HEK293 (cell line): ENCODE data around the gene DCUN1D2.
A peak's percentile ranks its signal among the peaks of the same experiment; 100 is the strongest.

Source experiments
- CTCF ChIA-PET: fragments of 350-600 bp; formaldehyde crosslinking; extraction: SDS; loops from one replicate; lab custom pipeline; 2021; ENCODE audit warnings: antibody characterized with exemption; lab: Yijun Ruan, JAX
- POLR2A ChIA-PET: fragments of 300-600 bp; formaldehyde crosslinking; extraction: SDS; loops from one replicate; lab custom pipeline; 2020; ENCODE audit warnings: antibody characterized with exemption, inconsistent platforms; lab: Yijun Ruan, JAX
- H3K27ac ChIP-seq: fragments of 200-500 bp; sonication (Bioruptor generic); 2 replicates; pipeline ENCODE4 v1.5.1; 2014; ENCODE audit warnings: low read depth, low read length, control low read depth, inconsistent platforms; ENCODE audit errors: extremely low read depth
- H3K36me3 ChIP-seq, 2 experiments: fragments of 200-500 bp in 1 of 2; sonication (Bioruptor generic) in 1 of 2; 1 replicate in 1 of 2; 2 replicates in 1 of 2; pipeline ENCODE4 v1.5.1; 2014 to 2017; ENCODE audit warnings: inconsistent platforms in 2 of 2, low read length in 2 of 2; ENCODE audit not compliant: control insufficient read depth in 2 of 2, insufficient read depth in 1 of 2
- H3K4me1 ChIP-seq: fragments of 200-500 bp; sonication (Bioruptor generic); 2 replicates; pipeline ENCODE4 v1.5.1; 2014; ENCODE audit warnings: mild to moderate bottlenecking, low read length, inconsistent platforms; ENCODE audit not compliant: control insufficient read depth, insufficient read depth
- H3K4me3 ChIP-seq: 2 replicates; pipeline ENCODE4 v1.5.1; 2011; ENCODE audit warnings: low read depth, mild to moderate bottlenecking, control low read depth, low read length, moderate library complexity
- H3K9me3 ChIP-seq: fragments of 200-500 bp; sonication (Bioruptor generic); 2 replicates; pipeline ENCODE4 v1.5.1; 2014; ENCODE audit warnings: low read depth, low read length, inconsistent platforms; ENCODE audit not compliant: control insufficient read depth, insufficient read depth
- OSR2 ChIP-seq: fragments of 450-650 bp; formaldehyde crosslinking; IDR thresholded peaks from 2 replicates; pipeline ENCODE4 v1.5.1; 2016; ENCODE audit warnings: missing biosample characterization, missing genetic modification characterization
- SCRT2 ChIP-seq: fragments of 450-650 bp; formaldehyde crosslinking; IDR thresholded peaks from 2 replicates; pipeline ENCODE4 v1.5.1; 2016; ENCODE audit warnings: missing biosample characterization, missing genetic modification characterization
- ZEB2 ChIP-seq: fragments of 450-650 bp; formaldehyde crosslinking; IDR thresholded peaks from 2 replicates; pipeline ENCODE4 v1.5.1; 2016; ENCODE audit warnings: missing biosample characterization, missing genetic modification characterization
- ZFHX2 ChIP-seq: fragments of 450-650 bp; formaldehyde crosslinking; conservative IDR thresholded peaks from 2 replicates; pipeline ENCODE4 v1.5.1; 2016; ENCODE audit warnings: missing biosample characterization, missing genetic modification characterization
- ZNF10 ChIP-seq: fragments of 450-650 bp; formaldehyde crosslinking; IDR thresholded peaks from 2 replicates; pipeline ENCODE4 v1.5.1; 2017; ENCODE audit warnings: missing biosample characterization, missing genetic modification characterization
- ZNF112 ChIP-seq: fragments of 450-650 bp; formaldehyde crosslinking; IDR thresholded peaks from 2 replicates; pipeline ENCODE4 v1.5.0; 2017; ENCODE audit warnings: missing biosample characterization, missing genetic modification characterization
- ZNF138 ChIP-seq: fragments of 450-650 bp; formaldehyde crosslinking; IDR thresholded peaks from 2 replicates; pipeline ENCODE4 v1.5.1; 2016; ENCODE audit warnings: missing biosample characterization, missing genetic modification characterization, borderline replicate concordance
- ZNF292 ChIP-seq: fragments of 450-650 bp; formaldehyde crosslinking; IDR thresholded peaks from 2 replicates; pipeline ENCODE4 v1.5.1; 2016; ENCODE audit warnings: low read depth, missing biosample characterization, missing genetic modification characterization, borderline replicate concordance
- ZNF600 ChIP-seq: fragments of 450-650 bp; formaldehyde crosslinking; IDR thresholded peaks from 2 replicates; pipeline ENCODE4 v1.5.1; 2016; ENCODE audit warnings: missing biosample characterization, missing genetic modification characterization
- ZNF76 ChIP-seq: fragments of 450-650 bp; formaldehyde crosslinking; IDR thresholded peaks from 2 replicates; pipeline ENCODE4; 2016; ENCODE audit warnings: low read depth, missing biosample characterization, missing genetic modification characterization, borderline replicate concordance
- ZNF792 ChIP-seq: fragments of 450-650 bp; formaldehyde crosslinking; IDR thresholded peaks from 2 replicates; pipeline ENCODE4 v1.5.1; 2016; ENCODE audit warnings: missing biosample characterization, missing genetic modification characterization
- ZNF830 ChIP-seq: fragments of 450-650 bp; IDR thresholded peaks from 2 replicates; pipeline ENCODE4 v1.5.0; 2018; ENCODE audit warnings: missing biosample characterization, missing genetic modification characterization, low read depth, mild to moderate bottlenecking, moderate library complexity
- ZSCAN30 ChIP-seq: fragments of 450-650 bp; IDR thresholded peaks from 2 replicates; pipeline ENCODE4 v1.5.1; 2018; ENCODE audit warnings: missing biosample characterization, mild to moderate bottlenecking, missing genetic modification characterization, moderate library complexity
- TF ChIP-seq, protein P1 (sequence below): fragments of 450-650 bp; formaldehyde crosslinking; IDR thresholded peaks from 2 replicates; pipeline ENCODE4 v1.5.1; 2016; ENCODE audit warnings: missing biosample characterization, missing genetic modification characterization
- TF ChIP-seq, protein P2 (sequence below): fragments of 450-650 bp; formaldehyde crosslinking; IDR thresholded peaks from 2 replicates; pipeline ENCODE4 v1.5.1; 2016; ENCODE audit warnings: missing biosample characterization, missing genetic modification characterization
- TF ChIP-seq, protein P3 (sequence below): fragments of 450-650 bp; formaldehyde crosslinking; IDR thresholded peaks from 2 replicates; pipeline ENCODE4 v1.5.1; 2016; ENCODE audit warnings: missing biosample characterization, missing genetic modification characterization
- TF ChIP-seq, protein P4 (sequence below): fragments of 450-650 bp; formaldehyde crosslinking; IDR thresholded peaks from 2 replicates; pipeline ENCODE4 v1.5.1; 2016; ENCODE audit warnings: missing biosample characterization, missing genetic modification characterization
- TF ChIP-seq, protein P5 (sequence below): fragments of 450-650 bp; formaldehyde crosslinking; IDR thresholded peaks from 2 replicates; pipeline ENCODE4 v1.5.1; 2017; ENCODE audit warnings: missing biosample characterization, missing genetic modification characterization

Gene DCUN1D2

DNA sequence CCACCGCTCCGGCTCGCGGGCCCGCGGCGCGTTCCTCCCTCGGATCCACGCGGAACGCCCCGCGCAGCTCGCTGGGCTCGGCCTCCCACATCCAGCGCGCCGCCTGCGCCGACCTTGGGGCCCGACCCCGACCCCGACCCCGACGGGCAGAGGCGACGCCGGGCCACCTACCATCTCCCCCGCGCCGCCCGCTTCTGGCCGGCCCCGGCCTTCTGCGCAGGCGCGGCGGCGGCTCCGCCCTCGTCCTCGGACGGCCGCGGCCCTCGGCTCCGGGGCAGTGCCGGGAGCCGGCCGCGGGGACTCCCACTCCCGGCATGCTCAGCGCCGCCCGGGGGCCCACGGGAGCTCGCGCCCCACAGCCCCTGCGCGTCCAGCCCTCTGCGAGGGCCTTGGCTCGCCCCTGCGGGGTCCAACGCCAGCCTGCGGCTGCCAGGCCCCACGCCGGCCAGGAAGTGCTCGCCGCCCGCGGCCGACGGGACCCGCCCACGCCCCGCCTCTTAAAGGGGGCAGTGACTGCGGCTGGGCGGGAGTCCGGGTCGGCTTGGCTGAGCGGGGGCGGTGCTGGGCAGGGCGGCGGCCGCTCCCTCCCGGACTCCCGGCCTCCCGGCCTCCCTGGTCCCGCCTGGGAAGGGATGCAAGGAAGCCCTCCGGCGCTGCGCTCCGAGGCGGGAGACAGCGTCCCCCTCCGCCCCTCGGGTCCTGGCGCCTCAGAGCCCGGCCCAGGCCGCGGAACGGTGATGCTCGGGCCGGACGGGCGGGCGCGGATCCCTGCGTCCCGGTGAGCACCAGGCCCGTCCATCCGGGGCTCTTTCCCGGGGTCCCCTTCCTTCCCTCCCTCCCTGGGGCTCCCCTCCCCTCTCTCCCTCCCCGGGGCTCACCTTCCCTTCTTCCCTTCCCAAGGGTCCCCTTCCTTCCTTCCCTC, at the start of gene DCUN1D2 (continued):
- TF ChIP-seq, protein P1, sequence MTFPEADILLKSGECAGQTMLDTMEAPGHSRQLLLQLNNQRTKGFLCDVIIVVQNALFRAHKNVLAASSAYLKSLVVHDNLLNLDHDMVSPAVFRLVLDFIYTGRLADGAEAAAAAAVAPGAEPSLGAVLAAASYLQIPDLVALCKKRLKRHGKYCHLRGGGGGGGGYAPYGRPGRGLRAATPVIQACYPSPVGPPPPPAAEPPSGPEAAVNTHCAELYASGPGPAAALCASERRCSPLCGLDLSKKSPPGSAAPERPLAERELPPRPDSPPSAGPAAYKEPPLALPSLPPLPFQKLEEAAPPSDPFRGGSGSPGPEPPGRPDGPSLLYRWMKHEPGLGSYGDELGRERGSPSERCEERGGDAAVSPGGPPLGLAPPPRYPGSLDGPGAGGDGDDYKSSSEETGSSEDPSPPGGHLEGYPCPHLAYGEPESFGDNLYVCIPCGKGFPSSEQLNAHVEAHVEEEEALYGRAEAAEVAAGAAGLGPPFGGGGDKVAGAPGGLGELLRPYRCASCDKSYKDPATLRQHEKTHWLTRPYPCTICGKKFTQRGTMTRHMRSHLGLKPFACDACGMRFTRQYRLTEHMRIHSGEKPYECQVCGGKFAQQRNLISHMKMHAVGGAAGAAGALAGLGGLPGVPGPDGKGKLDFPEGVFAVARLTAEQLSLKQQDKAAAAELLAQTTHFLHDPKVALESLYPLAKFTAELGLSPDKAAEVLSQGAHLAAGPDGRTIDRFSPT (tag by site-specific recombination): peak; percentile 56; the same call in 1 of the 2 replicates
- peak; percentile 68; the same call in 1 of the 2 replicates for TF ChIP-seq ZEB2 (tag by site-specific recombination)
- no peak for TF ChIP-seq ZNF792 (tag by site-specific recombination)
- TF ChIP-seq ZNF138 (tag by site-specific recombination): no peak
- TF ChIP-seq, all 188 proteins: peak for 42

DNA sequence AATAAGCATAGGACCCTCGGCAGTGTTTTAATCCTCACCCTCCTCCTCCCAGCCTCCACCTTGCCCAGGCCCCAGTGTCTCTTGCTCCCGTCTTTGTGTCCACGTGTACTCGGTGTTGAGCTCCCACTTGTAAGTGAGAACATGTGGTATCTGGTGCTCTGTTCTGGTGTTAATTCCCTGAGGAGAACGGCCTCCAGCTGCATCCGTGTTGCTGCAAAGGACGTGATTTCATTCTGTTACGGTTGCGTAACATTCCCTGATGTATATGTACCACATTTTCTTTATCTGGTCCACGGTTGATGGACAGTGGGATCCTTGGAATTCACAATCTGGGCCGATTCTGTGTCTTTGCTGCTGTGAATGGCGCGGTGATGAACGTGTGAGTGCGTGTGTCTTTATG, 49.3 kb upstream of the DCUN1D2 start:
- peaks cover 0 to 49% of the 10 kb centered on the region in 2 experiments; a peak in 1 of 3 replicates for H3K36me3 ChIP-seq
- no peaks in the 10 kb centered on the region for H3K4me1 ChIP-seq
- no peaks in the 10 kb centered on the region for H3K9me3 ChIP-seq
- POLR2A ChIA-PET: no interaction called here
- no peak overlapping the region for H3K4me3 ChIP-seq
- TF ChIP-seq ZNF600 (tag by site-specific recombination): 0 out of 2 replicates have a peak, but pooled peaks have one; percentile 15
- no peak for TF ChIP-seq ZFHX2
- CTCF ChIA-PET: no interaction called here
- H3K27ac ChIP-seq: no peak overlapping the region

DNA sequence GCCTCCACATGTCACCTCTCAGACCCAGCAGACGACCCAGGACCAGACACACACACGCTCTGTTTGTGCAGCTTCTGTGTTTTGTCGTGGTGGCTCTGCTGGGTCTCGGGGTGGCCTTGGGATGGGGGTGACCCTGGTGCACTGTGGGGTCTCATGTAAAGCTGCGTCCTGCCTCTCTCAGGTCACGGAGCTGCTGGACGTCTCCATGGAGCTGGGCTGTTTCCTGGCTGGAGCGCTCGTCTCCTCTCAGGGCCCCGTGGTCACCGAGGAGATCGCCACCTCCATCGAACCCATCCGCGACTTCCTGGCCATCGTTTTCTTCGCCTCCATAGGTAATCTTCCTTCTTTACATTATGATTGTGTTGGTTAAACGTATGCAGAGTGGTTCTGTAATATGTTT, 48.7 kb upstream of the DCUN1D2 start:
- TF ChIP-seq, protein P2, sequence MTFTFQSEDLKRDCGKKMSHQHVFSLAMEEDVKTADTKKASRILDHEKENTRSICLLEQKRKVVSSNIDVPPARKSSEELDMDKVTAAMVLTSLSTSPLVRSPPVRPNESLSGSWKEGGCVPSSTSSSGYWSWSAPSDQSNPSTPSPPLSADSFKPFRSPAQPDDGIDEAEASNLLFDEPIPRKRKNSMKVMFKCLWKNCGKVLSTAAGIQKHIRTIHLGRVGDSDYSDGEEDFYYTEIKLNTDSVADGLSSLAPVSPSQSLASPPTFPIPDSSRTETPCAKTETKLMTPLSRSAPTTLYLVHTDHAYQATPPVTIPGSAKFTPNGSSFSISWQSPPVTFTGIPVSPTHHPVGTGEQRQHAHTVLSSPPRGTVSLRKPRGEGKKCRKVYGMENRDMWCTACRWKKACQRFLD (tag by site-specific recombination): no peak
- no peak for TF ChIP-seq ZNF76 (tag by site-specific recombination)
- Histone ChIP-seq H3K4me1 (no peaks in the 10 kb centered on the region), H3K27ac (no peak overlapping the region), H3K4me3 (no peak overlapping the region), H3K36me3 (peaks cover 0 to 49% of the 10 kb centered on the region in 2 experiments; a peak in 1 of 3 replicates), H3K9me3 (no peaks in the 10 kb centered on the region)
- ChIA-PET CTCF (no interaction called here), POLR2A (no interaction called here)

DNA sequence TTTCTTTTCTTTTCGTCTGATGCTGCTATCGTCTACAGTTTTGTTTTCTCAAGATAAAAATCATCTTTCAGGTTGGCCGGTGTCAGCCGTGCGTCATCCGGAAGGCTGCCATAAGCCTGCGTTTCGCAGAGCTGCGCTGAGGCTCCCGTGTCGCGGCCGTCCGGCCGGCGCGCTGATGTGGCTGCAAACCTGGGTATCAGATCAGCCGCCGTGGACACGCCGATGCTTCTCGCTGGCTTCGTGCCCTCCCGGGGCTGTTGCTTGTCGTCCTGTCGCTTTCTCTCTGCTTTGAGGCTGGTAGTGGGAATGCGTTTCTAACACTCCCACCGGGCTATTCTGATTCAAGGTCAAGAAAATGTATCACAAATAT, 48.2 kb upstream of the DCUN1D2 start:
- POLR2A ChIA-PET: no interaction called here
- H3K27ac ChIP-seq: no peak overlapping the region
- H3K9me3 ChIP-seq: no peaks in the 10 kb centered on the region
- no peak overlapping the region for H3K4me3 ChIP-seq
- no peak for TF ChIP-seq ZNF10 (tag by site-specific recombination)
- no peak for TF ChIP-seq ZNF112
- no peak for TF ChIP-seq ZNF830 (tag by site-specific recombination)
- TF ChIP-seq ZNF292 (tag by site-specific recombination): no peak
- no peak for TF ChIP-seq ZSCAN30 (tag by site-specific recombination)
- no peak for TF ChIP-seq OSR2 (tag by site-specific recombination)
- TF ChIP-seq, protein P3, sequence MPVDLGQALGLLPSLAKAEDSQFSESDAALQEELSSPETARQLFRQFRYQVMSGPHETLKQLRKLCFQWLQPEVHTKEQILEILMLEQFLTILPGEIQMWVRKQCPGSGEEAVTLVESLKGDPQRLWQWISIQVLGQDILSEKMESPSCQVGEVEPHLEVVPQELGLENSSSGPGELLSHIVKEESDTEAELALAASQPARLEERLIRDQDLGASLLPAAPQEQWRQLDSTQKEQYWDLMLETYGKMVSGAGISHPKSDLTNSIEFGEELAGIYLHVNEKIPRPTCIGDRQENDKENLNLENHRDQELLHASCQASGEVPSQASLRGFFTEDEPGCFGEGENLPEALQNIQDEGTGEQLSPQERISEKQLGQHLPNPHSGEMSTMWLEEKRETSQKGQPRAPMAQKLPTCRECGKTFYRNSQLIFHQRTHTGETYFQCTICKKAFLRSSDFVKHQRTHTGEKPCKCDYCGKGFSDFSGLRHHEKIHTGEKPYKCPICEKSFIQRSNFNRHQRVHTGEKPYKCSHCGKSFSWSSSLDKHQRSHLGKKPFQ: no peak
- TF ChIP-seq, protein P4, sequence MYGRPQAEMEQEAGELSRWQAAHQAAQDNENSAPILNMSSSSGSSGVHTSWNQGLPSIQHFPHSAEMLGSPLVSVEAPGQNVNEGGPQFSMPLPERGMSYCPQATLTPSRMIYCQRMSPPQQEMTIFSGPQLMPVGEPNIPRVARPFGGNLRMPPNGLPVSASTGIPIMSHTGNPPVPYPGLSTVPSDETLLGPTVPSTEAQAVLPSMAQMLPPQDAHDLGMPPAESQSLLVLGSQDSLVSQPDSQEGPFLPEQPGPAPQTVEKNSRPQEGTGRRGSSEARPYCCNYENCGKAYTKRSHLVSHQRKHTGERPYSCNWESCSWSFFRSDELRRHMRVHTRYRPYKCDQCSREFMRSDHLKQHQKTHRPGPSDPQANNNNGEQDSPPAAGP (tag by site-specific recombination): no peak
- TF ChIP-seq, protein P5, sequence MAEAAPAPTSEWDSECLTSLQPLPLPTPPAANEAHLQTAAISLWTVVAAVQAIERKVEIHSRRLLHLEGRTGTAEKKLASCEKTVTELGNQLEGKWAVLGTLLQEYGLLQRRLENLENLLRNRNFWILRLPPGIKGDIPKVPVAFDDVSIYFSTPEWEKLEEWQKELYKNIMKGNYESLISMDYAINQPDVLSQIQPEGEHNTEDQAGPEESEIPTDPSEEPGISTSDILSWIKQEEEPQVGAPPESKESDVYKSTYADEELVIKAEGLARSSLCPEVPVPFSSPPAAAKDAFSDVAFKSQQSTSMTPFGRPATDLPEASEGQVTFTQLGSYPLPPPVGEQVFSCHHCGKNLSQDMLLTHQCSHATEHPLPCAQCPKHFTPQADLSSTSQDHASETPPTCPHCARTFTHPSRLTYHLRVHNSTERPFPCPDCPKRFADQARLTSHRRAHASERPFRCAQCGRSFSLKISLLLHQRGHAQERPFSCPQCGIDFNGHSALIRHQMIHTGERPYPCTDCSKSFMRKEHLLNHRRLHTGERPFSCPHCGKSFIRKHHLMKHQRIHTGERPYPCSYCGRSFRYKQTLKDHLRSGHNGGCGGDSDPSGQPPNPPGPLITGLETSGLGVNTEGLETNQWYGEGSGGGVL (tag by site-specific recombination): no peak
- no peak for TF ChIP-seq SCRT2 (tag by site-specific recombination)
- TF ChIP-seq, all 188 proteins: peak for 0
- CTCF ChIA-PET: no interaction called here
- Histone ChIP-seq H3K36me3 (peaks cover 0 to 50% of the 10 kb centered on the region in 2 experiments; a peak in 1 of 3 replicates), H3K4me1 (no peaks in the 10 kb centered on the region)
